Femur (tissue), 1 donor: ENCODE data around the gene ZDHHC11.
A peak's percentile ranks its signal among the peaks of the same experiment; 100 is the strongest.
"Not testable (repeated sequence)": the region's sequence is repeated elsewhere in the genome, so short reads cannot be mapped to it uniquely, and the experiment has no call there.

Experiments used
- DNase-seq: peaks from one replicate; pipeline ENCODE4 v3.0.0-alpha.2; 2017

ZDHHC11 gene

DNA sequence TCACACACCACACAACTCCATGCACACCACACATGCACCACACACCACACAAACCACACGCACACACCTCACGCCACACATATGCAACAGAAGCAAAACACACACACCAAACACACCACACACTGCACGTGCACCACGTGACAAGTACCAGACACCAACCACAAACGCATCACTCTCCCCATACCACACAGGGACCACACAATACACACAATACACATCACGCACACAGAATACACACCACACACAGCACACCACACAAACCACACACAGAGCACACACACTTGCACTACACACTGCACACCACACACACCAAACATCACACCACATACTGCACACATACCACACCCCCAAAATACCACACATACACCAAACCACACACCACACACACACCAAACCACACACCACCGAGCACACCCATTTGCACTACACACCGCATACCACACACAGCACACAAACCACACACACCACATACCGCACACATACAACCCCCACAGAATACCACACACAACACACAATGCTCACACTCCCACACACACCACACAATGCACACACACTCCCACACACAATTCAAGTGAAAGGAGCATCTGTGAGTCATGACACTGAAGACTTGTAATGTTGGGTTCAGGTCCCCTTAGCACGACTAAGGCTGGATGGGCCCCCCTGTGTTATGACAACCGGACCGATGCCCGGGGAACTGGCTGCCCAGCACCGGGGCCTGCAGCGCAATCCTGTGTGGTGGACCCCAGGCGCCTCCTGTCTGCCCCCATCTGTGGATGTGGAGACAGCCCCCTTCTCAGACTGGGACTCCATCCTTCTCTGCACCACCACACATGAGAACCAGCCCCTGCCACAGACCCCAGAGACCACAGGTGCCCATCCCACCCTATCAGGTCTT is 6.0 kb upstream of the ZDHHC11 start:
- DNase-seq, result no peak

DNA sequence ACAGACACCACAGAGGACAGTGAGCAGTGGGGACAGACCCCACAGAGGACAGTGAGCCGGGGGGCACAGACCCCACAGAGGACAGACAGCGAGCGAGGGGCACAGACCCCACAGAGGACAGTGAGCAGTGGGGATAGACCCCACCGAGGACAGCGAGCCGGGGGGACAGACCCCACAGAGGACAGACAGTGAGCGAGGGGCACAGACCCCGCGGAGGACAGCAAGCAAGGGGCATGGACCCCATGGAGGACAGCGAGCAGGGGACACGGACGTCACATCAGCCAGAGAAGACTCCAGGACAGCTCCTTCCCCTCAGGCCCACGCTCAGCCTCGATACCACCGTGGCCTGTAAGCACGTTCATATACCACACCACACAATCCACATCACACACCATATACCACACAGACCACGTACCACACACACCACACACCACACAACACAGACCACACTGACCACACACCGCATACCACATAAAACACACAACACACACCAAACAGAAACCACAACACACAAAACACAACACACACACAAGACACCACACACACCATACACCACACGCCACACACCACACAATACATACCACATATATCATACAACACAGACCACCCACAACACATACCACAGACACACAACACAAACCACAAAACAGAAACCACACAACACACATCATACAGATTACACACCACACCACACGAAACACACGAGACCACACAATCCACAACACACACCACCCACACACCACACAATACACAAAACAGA is 5.2 kb upstream of the ZDHHC11 start:
- no peak for DNase-seq

DNA sequence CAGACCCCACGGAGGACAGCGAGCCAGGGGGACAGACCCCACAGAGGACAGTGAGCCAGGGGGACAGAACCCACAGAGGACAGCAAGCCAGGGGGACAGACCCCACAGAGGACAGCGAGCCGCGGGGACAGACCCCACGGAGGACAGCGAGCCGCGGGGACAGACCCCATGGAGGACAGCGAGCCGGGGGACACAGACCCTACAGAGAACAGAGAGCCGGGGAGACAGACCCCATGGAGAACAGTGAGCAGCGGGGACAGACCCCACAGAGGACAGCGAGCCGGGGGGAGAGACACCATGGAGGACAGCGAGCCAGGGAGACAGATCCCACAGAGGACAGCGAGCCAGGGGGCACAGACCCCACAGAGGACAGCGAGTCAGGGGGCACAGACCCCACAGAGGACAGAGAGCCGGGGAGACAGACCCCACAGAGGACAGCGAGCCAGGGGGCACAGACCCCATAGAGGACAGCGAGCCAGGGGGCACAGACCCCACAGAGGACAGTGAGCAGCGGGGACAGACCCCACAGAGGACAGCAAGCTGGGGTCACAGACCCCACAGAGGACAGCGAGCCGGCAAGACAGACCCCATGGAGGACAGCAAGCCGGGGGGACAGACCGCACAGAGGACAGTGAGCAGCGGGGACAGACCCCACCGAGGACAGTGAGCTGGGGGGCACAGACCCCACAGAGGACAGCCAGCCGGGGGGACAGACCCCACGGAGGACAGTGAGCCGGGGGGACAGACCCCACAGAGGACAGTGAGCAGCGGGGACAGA is 4.4 kb upstream of the ZDHHC11 start:
- DNase-seq, result no peak

DNA sequence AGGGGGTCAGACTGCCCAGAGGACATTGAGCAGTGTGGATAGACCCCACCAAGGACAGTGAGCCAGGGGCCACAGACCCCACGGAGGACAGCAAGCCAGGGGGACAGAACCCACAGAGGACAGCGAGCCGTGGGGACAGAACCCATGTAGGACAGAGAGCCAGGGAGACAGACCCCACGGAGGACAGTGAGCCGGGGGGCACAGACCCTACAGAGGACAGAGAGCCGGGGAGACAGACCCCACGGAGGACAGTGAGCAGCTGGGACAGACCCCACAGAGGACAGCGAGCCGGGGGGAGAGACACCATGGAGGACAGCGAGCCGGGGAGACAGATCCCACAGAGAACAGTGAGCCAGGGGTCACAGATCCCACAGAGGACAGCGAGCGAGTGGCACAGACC is 3.4 kb upstream of the ZDHHC11 start:
- DNase-seq, result no peak

DNA sequence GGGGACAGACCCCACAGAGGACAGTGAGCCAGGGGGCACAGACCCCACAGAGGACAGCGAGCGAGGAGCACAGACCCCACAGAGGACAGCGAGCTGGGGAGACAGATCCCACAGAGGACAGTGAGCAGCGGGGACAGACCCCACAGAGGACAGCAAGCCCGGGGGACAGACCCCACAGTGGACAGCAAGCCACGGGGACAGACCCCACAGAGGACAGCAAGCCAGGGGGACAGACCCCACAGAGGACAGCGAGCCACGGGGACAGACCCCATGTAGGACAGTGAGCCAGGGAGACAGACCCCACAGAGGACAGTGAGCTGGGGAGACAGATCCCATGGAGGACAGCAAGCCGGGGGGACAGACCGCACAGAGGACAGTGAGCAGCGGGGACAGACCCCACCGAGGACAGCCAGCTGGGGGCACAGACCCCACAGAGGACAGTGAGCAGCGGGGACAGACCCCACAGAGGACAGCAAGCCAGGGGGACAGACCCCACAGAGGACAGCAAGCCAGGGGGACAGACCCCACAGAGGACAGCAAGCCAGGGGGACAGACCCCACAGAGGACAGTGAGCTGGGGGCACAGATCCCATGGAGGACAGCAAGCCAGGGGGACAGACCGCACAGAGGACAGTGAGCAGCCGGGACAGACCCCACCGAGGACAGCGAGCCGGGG is 2.8 kb upstream of the ZDHHC11 start:
- DNase-seq, result not testable (repeated sequence)

DNA sequence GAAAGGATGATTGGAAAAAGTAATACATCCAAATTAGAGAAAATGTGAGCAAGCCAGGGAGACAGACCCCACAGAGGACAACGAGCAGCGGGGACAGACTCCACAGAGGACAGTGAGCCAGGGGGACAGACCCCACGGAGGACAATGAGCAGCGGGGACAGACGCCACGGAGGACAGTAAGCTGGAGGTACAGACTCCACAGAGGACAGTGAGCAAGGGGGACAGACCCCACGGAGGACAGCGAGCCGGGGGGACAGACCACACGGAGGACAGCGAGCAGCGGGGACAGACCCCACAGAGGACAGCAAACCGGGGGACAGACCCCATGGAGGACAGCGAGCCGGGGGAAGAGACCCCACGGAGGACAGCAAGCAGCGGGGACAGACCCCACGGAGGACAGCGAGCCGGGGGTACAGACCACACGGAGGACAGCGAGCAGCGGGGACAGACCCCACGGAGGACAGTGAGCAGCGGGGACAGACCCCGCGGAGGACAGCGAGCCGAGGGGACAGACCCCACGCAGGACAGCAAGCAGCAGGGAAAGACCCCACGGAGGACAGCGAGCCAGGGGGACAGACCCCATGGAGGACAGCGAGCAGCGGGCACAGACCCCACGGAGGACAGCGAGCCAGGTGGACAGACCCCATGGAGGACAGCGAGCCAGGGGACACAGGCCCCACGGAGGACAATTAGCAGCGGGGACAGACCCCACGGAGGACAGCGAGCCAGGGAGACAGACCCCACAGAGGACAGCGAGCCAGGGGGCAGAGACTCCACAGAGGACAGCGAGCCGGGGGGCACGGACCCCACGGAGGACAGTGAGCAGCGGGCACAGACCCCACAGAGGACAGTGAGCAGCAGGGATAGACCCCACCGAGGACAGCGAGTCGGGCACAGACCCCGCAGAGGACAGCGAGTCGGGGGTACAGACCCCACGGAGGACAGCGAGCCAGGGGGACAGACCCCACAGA is 1.9 kb upstream of the ZDHHC11 start:
- DNase-seq, result no peak

DNA sequence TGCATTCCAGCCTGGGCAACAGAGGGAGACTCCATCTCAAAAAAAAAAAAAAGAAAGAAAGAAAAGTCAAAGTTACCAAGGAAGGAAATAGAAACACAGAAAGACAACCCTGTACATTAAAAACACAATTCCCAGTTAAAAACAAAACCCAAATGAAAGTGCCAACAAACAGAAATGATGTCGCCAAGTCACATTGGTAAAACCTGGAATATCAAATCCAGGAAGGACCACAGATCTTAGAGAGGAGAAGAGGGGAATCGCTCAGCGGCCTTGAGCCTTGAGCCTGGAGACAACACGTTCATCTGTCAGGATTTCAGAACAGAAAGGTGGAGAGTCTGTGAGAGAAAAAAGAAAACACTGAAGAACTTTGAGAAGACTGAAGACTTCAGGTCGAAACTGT is 1.2 kb upstream of the ZDHHC11 start:
- no peak for DNase-seq

DNA sequence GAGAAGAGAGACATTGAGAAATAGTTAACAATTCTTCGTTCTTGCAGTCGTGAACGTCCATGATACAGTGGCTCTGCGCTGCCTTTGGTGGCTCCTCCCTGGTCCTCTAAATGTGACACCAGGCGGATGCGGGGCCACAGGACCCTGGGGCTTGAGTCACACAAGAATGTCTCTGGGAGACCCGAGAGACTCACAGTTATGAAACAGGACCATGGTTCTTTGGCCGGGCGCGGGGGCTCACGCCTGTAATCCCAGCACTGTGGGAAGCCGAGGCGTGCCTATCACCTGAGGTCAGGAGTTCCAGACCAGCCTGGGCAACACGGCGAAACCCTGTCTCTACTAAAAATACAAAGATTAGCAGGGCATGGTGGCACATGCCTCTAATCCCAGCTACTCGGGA is 767 bp upstream of the ZDHHC11 start:
- DNase-seq, result no peak

DNA sequence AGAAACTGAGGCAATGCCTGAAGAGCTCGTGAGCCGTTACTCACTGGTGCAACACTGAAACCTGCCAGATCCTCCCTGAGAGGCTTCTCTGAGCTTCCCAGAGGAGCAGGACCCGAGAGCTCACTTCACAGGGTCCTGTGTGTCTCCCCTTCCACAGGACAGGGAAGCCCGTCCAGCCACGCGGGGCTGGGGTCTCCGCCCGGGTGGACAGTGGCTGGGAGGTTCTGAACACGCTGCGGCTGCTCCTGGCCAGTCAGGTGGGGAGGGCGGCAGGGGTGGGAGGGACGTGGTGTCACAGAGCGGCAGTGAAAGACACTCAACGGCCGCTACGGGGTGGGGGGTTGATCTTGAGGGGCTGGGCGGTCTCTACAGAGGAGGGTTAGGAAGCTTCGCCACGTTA is 290 bp upstream of the ZDHHC11 start:
- no peak for DNase-seq

DNA sequence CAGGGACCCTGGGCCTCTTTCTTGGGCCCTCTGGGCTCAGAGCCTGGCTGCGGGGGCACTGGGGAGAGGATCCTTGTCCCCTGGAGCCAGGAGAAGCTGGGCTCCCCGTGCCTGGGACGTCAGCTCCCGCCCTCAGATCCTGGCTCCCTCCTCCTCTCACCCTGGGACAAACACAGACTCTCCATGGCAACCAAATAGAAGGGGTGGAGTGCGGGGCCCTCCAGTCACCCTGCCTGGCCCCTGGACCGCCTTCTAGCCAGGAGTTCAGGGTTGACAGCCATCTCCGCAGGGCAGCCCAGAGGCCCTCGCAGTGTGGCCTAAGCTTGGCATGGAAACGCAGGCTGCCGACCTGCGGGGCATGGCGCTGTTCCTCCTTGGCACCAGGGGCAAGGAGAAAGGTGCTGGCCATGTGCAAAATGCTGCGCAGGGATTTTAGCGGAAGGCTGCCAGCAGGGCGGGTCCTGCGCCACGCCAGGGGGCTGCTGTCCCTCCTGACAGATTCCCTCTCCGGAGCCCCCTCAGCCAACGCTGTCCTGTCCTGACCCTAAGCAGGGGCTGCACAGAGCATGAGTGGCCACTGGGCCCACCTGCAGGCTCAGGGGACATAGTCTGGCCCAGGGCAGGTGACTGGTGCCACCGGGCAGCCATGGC is 1.0 kb downstream of the ZDHHC11 start:
- DNase-seq, result peak; percentile 60

DNA sequence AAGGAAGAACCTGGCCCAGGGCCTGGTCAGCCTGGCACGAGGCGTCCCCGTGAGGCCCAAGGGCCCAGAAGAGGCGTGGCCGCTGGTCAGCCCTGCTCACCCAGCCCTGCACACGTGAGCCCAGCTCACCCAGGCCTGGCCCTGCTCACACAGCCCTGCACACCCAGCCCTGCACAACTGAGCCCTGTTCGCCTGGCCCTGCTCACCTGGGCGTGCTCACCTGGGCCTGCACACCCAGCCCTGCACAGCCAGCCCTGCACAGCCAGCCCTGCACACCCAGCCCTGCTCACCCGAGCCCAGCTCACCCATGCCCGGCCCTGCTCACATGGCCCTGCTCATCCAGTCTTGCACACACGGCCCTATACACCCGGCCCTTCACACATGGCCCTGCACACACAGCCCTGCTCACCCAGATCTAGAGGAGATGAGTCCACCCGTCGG is 2.1 kb downstream of the ZDHHC11 start:
- no peak for DNase-seq

DNA sequence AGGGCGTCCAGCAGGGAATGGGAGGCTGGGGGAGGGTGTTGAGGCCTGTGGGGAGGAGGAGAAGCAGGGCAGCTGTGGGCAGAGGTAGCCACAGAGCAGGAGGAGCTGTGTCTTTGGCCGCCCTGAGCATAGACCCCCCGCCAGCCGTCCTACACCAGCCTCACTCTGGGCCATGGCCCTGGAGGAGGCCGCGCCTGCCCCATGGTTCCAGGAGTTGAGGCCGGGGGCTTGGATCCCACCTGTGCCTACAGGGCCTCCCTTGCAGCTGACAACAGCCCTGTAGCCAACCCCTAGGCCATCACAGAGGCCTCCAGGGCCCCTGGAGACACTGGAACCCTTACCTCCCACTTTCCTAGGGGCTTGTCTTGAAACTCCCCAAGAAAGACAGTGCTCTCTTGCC is 3.0 kb downstream of the ZDHHC11 start:
- DNase-seq, result not testable (repeated sequence)

DNA sequence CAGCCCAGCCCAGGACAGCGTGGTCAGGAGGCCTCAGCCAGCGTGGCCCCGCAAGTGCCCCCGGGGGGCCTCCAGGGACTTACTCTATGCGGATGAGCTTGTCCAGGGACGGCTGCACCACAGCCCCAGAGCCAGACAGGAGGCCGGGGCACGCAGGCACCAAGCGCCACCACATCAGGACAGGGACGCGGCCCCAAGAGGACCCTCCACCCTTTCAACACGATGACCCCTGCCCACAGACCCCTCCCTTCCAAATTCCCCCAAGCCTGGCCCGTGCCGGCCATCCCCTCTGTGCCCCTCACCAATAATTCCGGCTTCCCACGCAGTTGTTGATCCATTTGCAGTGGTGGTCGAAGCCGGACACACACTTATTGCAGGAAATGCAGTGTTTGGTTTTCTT is 3.6 kb downstream of the ZDHHC11 start:
- not testable (repeated sequence) for DNase-seq

DNA sequence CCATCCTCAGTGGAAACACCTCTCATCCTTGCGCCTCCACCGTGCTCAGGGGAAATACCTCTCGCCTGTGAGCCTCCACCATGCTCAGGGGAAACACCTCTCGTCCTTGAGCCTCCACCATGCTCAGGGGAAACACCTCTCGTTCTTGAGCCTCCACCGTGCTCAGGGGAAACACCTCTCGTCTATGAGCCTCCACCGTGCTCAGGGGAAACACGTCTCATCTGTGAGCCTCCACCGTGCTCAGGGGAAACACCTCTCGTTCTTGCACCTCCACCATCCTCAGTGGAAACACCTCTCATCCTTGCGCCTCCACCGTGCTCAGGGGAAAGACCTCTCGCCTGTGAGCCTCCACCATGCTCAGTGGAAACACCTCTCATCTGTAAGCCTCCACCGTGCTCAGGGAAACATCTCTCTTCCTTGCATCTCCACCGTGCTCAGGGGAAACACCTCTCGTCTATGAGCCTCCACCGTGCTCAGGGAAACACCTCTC is 4.1 kb downstream of the ZDHHC11 start:
- DNase-seq, result not testable (repeated sequence)

DNA sequence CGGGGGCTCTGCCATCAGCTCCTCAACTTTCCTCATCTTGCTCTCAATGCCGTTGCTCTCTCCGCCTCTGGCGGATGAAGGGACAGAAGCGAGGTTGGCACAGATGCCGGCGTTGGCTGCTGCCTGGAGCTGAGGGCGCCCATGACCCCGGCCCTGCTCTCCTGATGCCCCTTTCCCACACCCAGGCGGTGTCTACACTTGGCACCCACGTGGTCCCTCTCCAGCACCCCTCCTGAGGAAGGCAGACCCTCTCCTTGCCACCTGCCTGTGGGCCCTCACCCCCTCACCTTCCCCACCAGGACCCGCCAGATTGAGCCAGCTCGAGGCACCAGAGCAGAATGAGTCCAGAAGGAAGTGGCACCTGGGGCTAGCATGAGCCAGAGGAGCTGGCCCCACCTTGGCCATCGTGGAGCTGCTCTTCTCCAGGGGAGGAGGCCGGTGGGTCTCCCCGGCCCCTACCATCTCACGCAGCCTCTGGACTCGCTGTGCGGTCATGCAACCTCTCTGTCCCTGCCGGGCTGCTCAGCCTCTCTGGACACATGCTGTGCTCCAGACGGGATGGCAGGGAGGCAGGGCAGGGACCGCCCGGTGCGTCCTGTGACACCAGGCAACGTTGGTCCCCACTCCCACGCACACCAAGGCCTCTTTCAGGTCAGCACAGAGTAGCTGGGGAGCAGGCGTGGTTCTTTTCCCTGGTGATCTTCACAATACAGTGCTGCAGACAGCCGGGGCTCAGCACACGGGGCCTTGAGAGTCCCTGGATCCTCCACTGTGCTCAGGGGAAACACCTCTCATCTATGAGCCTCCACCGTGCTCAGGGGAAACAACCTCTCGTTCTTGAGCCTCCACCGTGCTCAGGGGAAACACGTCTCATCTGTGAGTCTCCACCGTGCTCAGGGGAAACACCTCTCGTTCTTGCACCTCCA is 4.8 kb downstream of the ZDHHC11 start:
- DNase-seq, result not testable (repeated sequence)

DNA sequence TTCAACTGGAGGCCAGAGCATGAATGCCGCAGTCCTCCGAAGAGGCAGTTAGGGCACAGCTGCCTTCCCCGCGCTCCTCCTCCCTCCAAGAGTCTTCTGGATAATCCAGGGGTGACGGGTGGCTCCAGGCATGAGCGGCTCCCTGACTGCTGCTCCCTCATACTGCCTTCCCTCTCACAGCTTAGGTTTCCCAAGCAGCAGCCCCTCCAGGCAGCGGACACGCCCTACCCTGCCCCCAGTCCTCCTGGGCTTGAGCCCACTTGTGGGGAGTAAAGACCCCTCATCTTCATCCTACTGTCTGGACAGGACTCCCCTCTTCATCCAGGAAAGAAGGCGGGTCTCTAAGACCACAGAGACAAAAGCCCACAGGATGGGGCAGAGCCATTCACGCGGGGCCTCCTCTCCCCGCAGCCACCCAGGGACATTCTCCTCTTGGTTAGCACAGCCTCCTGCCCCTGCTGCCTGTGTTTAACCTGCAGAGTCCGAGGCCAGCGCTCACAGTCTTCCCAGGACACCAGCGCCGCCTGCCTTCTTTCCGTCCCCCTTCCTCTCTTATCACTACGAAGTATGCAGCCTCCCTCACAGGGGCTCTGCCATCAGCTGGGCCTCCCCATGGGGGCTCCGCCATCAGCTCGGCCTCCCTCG is 5.6 kb downstream of the ZDHHC11 start:
- not testable (repeated sequence) for DNase-seq

DNA sequence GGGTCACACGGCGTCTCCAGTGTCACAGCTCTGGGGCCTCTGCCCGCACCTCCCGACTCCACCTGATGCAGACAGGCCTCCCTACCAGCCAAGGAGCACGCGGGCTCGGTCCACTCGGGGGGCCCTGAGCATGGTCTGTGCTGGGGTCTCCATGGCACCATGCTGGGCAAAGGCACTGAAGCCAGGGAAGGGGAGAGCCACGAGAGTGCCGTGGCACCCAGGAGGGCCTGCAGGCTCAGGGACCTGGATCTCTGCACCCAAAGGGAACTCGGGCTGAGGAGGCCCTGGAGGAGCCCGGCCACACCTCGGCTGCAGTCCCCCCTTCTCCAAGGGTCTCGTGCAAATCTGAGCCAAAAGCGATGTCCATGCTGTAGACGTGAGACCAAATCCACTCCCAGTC is 6.4 kb downstream of the ZDHHC11 start:
- peak; percentile 8 for DNase-seq

DNA sequence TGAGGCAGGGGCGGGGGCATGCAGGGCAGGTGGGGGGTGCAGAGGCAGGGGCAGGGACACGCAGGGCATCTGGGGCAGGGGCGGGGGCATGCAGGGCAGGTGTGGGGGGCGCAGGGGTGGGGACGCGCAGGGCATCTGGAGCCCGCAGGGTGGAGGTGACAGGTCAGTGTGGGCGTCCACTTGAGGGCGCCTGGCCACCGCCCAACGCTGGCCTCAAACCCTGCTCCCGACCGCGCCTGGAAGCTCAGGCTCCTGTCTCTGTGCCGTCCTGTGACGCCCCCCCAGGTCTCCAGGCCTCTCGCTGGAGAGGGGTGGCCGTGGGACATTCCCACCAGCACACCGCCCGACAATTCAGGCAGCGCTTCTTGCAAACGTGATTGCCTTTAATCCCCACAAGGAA is 6.9 kb downstream of the ZDHHC11 start:
- DNase-seq, result not testable (repeated sequence)

DNA sequence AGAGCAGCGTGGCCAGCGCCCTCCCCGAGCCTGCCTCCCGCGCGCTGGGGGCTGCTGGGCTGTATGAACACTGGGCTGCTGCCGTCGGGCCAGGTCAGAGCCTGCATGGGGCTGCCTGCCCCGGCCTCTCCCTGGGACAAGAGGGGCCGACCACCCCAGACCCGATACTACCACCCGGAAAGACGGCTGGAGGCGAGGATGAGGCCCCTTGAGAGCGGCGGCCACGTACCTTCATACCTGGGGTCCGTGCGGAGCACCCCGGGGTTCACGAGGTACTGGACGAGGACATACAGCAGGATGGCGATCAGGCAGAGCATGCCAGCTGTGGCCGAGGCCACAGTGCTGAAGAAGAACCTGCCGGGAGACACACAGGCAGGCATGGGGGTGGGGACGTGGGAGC is 7.4 kb downstream of the ZDHHC11 start:
- not testable (repeated sequence) for DNase-seq
